ENCODE results near the gene SUPT6H. TPM values are rescaled to one million over a fixed set of nuclear protein-coding genes. Genes with fewer than 3 reads are reported as not detected.

Gene SUPT6H
- total and polyA plus RNA-seq, 9 of the 15 experiments (the other 6 are each of a cell fraction or from before 2014, with no cell fraction given) = 1.7 to 77.7 (median 49.2) TPM

- no peak for TF ChIP-seq BRCA1 (IDR thresholded peaks at IDR 0.05)
- no peak for TF ChIP-seq BRCA1 (CRISPR knock-in tag; IDR thresholded peaks at IDR 0.05)
- TF ChIP-seq IRF9 (tag; IDR thresholded peaks at IDR 0.05) = no peak
- no peak for TF ChIP-seq SRSF1 (IDR thresholded peaks at IDR 0.05; ENCODE audit: low read depth, low read length)
- no peak for TF ChIP-seq AFF1 (IDR thresholded peaks at IDR 0.05; ENCODE audit: low read depth in 1 of 2, partially characterized antibody in 2 of 2)
- no peak for TF ChIP-seq TCFL5 (CRISPR knock-in tag; conservative IDR thresholded peaks at IDR 0.05)
- no peak for TF ChIP-seq PTBP1 (IDR thresholded peaks at IDR 0.05; ENCODE audit: low read depth, low read length)
- TF ChIP-seq ZNF445 (CRISPR knock-in tag; IDR thresholded peaks at IDR 0.05; ENCODE audit: low read depth) = no peak
- no peak for TF ChIP-seq ZNF830 (CRISPR knock-in tag; IDR thresholded peaks at IDR 0.05)
- TF ChIP-seq CHD1 (IDR thresholded peaks at IDR 0.05; ENCODE audit: low read length) = peak; percentile 43
- TF ChIP-seq DEAF1 (CRISPR knock-in tag; IDR thresholded peaks at IDR 0.05) = no peak
- no peak for TF ChIP-seq ZBTB26 (CRISPR knock-in tag; IDR thresholded peaks at IDR 0.05)
- no peak for TF ChIP-seq ZNF140 (CRISPR knock-in tag; IDR thresholded peaks at IDR 0.05)
- TF ChIP-seq, protein P1, sequence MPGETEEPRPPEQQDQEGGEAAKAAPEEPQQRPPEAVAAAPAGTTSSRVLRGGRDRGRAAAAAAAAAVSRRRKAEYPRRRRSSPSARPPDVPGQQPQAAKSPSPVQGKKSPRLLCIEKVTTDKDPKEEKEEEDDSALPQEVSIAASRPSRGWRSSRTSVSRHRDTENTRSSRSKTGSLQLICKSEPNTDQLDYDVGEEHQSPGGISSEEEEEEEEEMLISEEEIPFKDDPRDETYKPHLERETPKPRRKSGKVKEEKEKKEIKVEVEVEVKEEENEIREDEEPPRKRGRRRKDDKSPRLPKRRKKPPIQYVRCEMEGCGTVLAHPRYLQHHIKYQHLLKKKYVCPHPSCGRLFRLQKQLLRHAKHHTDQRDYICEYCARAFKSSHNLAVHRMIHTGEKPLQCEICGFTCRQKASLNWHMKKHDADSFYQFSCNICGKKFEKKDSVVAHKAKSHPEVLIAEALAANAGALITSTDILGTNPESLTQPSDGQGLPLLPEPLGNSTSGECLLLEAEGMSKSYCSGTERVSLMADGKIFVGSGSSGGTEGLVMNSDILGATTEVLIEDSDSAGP (CRISPR knock-in tag; IDR thresholded peaks at IDR 0.05) = no peak
- TF ChIP-seq MAFG (tag; conservative IDR thresholded peaks at IDR 0.05) = no peak
Measured at GRCh38 chr17:28643983-28644786, 17.8 kb upstream of the SUPT6H start (continued).

All from K562 (cell line).